Panc1 (cell line): ENCODE data around the gene SCAMP1. TPM values are rescaled to one million over a fixed set of nuclear protein-coding genes. Genes with fewer than 3 reads are reported as not detected.

ENCODE experiments used
- ATAC-seq: fragments of 200-7000 bp; cut with Tn5 transposase; 2 replicates; pipeline ENCODE4 v1.9.1; 2020; ENCODE audit warnings: mild to moderate bottlenecking, moderate library complexity
- BruUV-seq: library from RNA; stranded (reverse); fragments of 400-500 nt; replicated peaks from 2 replicates; lab custom pipeline; 2021; lab: Mats Ljungman, UMichigan
- CTCF ChIA-PET: fragments of 300-600 bp; sonication (Branson Sonifier 250); formaldehyde crosslinking; loops from one replicate; lab custom pipeline; 2022; ENCODE audit warnings: antibody characterized with exemption; lab: Charles Lee
- POLR2A ChIA-PET: fragments of 300-600 bp; sonication (Branson Sonifier 250); formaldehyde crosslinking; loops from one replicate; lab custom pipeline; 2022; ENCODE audit warnings: antibody characterized with exemption; lab: Charles Lee
- DNase-seq: peaks from one replicate; pipeline ENCODE4 v3.0.0-alpha.2; 2010; ENCODE audit warnings: low read depth, low spot score
- H3K27ac ChIP-seq: 2 replicates; pipeline ENCODE4 v1.5.1; 2011; ENCODE audit warnings: mild to moderate bottlenecking, low read length, inconsistent platforms
- H3K27me3 ChIP-seq: fragments of 200-500 bp; sonication (Bioruptor generic); 2 replicates; pipeline ENCODE4 v1.6.0; 2014; ENCODE audit warnings: low read length, inconsistent platforms; ENCODE audit not compliant: control insufficient read depth, insufficient read depth
- H3K36me3 ChIP-seq: fragments of 200-500 bp; sonication (Bioruptor generic); 2 replicates; pipeline ENCODE4 v1.5.1; 2014; ENCODE audit warnings: inconsistent platforms, mild to moderate bottlenecking, low read length, moderate library complexity; ENCODE audit not compliant: control insufficient read depth, insufficient read depth
- H3K4me1 ChIP-seq: 2 replicates; pipeline ENCODE4 v1.5.1; 2011; ENCODE audit warnings: inconsistent platforms, mild to moderate bottlenecking, low read length, moderate library complexity; ENCODE audit not compliant: control insufficient read depth, insufficient read depth
- H3K4me3 ChIP-seq, 2 experiments: 2 replicates each; pipeline ENCODE4 v1.5.1; 2011 to 2012; ENCODE audit warnings: low read depth in 2 of 2, low read length in 2 of 2, mild to moderate bottlenecking in 2 of 2, inconsistent platforms in 1 of 2, moderate library complexity in 1 of 2
- H3K9me3 ChIP-seq: fragments of 200-500 bp; sonication (Bioruptor generic); 2 replicates; pipeline ENCODE4 v1.5.1; 2014; ENCODE audit warnings: low read depth, mild to moderate bottlenecking, inconsistent platforms, low read length, moderate library complexity; ENCODE audit not compliant: control insufficient read depth, insufficient read depth
- POLR2AphosphoS5 ChIP-seq: IDR thresholded peaks from 2 replicates; pipeline ENCODE4 v1.6.1; 2012; ENCODE audit warnings: mild to moderate bottlenecking, low read depth, low read length, moderate library complexity
- SIN3A ChIP-seq: IDR thresholded peaks from 2 replicates; pipeline ENCODE4 v1.6.1; 2012; ENCODE audit warnings: low read depth, mild to moderate bottlenecking, low read length, moderate library complexity, borderline replicate concordance; ENCODE audit not compliant: insufficient read depth
- TCF7L2 ChIP-seq: IDR thresholded peaks from 2 replicates; pipeline ENCODE4 v1.6.1; 2011; ENCODE audit warnings: mild to moderate bottlenecking, low read depth, low read length, inconsistent platforms
- in situ Hi-C: cut with HindIII; loops from 2 replicates; pipeline ENCODE4 v1.10.0; 2016; ENCODE audit warnings: low sequenced_read_pairs, low pct_unique_long_range_greater_than_20kb
- intact Hi-C: fragments of 100-400 bp; cut with micrococcal nuclease; formaldehyde crosslinking; loops from one replicate; pipeline ENCODE4 v1.10.0; 2022; ENCODE audit not compliant: unreplicated experiment
- total RNA-seq: library from RNA; stranded (reverse); gene quantifications from one replicate; pipeline ENCODE4 v1.2.1, GENCODE V29; 2021; ENCODE audit not compliant: unreplicated experiment
- TF ChIP-seq, protein P1 (sequence below), 2 experiments: IDR thresholded peaks; 2 replicates each; pipeline ENCODE4 v1.6.1; 2011 to 2012; ENCODE audit warnings: low read depth in 2 of 2, control low read depth in 1 of 2, low read length in 1 of 2, mild to moderate bottlenecking in 1 of 2, moderate library complexity in 1 of 2; ENCODE audit not compliant: insufficient read depth in 1 of 2
- TF ChIP-seq, protein P2 (sequence below): fragments of 450-650 bp; IDR thresholded peaks from 2 replicates; pipeline ENCODE4 v1.5.1; 2017; ENCODE audit warnings: mild to moderate bottlenecking

SCAMP1 gene
- total RNA-seq, 1 experiment from 2014 or later: 51.3 TPM

DNA sequence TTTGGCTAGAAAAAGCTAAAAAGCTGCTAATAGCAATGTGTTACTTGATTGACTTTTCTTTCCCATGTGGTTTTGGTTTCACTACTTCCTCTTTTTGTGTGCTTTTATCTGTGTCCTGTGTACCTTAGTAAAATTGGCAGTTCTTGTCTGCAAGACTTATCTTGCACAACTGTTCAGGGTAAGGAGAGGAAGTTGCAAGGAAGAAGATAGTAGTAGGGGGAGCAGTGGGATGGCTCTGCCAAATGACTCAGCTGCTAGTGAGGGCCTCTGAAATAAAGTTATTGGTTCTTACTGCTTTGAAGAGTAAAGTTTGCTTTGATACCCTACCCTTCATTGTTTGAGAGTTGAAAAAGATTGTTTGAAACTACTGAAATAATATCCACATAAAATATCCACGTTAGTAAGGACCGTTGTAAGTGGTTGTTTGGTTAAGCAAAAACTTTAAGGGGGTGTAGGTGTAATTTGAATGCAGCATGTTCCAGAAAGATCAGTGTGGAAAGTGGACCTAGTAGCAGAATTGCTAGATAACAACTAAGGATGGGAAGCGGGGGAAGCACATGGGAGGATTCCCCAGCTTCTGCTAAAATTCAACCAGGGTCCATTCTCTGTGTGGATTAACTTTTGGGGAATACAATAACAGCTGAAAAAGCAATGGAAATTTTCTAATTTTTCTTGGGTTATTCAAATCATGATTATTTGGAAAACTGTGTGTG, 123.5 kb downstream of the SCAMP1 start:
- in situ Hi-C loops (no loop called here), intact Hi-C loops (no loop called here)
- no TSS peak for BruUV-seq
- TF ChIP-seq, protein P1, sequence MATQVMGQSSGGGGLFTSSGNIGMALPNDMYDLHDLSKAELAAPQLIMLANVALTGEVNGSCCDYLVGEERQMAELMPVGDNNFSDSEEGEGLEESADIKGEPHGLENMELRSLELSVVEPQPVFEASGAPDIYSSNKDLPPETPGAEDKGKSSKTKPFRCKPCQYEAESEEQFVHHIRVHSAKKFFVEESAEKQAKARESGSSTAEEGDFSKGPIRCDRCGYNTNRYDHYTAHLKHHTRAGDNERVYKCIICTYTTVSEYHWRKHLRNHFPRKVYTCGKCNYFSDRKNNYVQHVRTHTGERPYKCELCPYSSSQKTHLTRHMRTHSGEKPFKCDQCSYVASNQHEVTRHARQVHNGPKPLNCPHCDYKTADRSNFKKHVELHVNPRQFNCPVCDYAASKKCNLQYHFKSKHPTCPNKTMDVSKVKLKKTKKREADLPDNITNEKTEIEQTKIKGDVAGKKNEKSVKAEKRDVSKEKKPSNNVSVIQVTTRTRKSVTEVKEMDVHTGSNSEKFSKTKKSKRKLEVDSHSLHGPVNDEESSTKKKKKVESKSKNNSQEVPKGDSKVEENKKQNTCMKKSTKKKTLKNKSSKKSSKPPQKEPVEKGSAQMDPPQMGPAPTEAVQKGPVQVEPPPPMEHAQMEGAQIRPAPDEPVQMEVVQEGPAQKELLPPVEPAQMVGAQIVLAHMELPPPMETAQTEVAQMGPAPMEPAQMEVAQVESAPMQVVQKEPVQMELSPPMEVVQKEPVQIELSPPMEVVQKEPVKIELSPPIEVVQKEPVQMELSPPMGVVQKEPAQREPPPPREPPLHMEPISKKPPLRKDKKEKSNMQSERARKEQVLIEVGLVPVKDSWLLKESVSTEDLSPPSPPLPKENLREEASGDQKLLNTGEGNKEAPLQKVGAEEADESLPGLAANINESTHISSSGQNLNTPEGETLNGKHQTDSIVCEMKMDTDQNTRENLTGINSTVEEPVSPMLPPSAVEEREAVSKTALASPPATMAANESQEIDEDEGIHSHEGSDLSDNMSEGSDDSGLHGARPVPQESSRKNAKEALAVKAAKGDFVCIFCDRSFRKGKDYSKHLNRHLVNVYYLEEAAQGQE (IDR thresholded peaks at IDR 0.05; ENCODE audit: insufficient read depth in 1 of 2, low read depth in 2 of 2, low read length in 1 of 2): no peak
- TF ChIP-seq TCF7L2 (no peak), POLR2AphosphoS5 (no peak), SIN3A (no peak)
- TF ChIP-seq, protein P2, sequence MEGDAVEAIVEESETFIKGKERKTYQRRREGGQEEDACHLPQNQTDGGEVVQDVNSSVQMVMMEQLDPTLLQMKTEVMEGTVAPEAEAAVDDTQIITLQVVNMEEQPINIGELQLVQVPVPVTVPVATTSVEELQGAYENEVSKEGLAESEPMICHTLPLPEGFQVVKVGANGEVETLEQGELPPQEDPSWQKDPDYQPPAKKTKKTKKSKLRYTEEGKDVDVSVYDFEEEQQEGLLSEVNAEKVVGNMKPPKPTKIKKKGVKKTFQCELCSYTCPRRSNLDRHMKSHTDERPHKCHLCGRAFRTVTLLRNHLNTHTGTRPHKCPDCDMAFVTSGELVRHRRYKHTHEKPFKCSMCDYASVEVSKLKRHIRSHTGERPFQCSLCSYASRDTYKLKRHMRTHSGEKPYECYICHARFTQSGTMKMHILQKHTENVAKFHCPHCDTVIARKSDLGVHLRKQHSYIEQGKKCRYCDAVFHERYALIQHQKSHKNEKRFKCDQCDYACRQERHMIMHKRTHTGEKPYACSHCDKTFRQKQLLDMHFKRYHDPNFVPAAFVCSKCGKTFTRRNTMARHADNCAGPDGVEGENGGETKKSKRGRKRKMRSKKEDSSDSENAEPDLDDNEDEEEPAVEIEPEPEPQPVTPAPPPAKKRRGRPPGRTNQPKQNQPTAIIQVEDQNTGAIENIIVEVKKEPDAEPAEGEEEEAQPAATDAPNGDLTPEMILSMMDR: no peak
- Histone ChIP-seq H3K27ac (no peak overlapping the region), H3K4me3 (no peak overlapping the region), H3K27me3 (no peaks in the 10 kb centered on the region), H3K36me3 (no peaks in the 10 kb centered on the region; the same call in 1 of the 2 replicates), H3K9me3 (no peaks in the 10 kb centered on the region), H3K4me1 (no peaks in the 10 kb centered on the region)
- DNase-seq (no peak), ATAC-seq (no peak)
- CTCF ChIA-PET: interaction anchor here (0.6 kb wide), 1 partner anchor 154 kb away, joined by 3 read pairs; no protein-coding TSS in a partner anchor
- POLR2A ChIA-PET: no interaction called here

DNA sequence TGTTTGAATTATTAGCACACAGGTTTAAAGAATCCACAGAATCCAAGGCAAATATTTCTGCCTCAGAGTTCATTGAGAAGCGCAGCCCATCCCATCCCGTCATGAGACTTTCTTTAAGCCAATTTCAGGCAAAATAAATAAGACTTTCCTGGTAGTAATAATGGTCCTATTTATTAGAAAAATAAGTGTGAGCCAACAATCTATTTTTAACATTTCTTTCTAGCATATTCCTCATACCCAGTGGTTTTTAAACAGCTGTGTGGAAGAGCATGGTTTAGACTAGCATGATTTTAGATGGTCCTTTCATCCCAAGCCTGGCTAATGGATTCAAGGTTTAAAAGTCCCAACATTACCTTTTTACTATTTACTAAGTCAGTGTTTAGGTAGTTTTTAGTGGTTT, 125.8 kb downstream of the SCAMP1 start:
- in situ Hi-C loops: no loop called here
- Histone ChIP-seq H3K4me1 (no peaks in the 10 kb centered on the region), H3K27me3 (no peaks in the 10 kb centered on the region), H3K36me3 (no peaks in the 10 kb centered on the region; the same call in 1 of the 2 replicates), H3K27ac (no peak overlapping the region), H3K4me3 (no peak overlapping the region), H3K9me3 (no peaks in the 10 kb centered on the region)
- BruUV-seq: no TSS peak
- ChIA-PET POLR2A (no interaction called here), CTCF (no interaction called here)
- ATAC-seq: no peak
- intact Hi-C loops: no loop called here
- TF ChIP-seq TCF7L2 (no peak), POLR2AphosphoS5 (no peak), SIN3A (no peak)
- TF ChIP-seq, protein P2: no peak
- TF ChIP-seq, protein P1 (IDR thresholded peaks at IDR 0.05; ENCODE audit: insufficient read depth in 1 of 2, low read depth in 2 of 2, low read length in 1 of 2): no peak
- no peak for DNase-seq
